HepG2 (cell line): ENCODE measurements around the gene GIPC2. TPM values are rescaled to one million over a fixed set of nuclear protein-coding genes. Genes with fewer than 3 reads are reported as not detected.

Experiments
- ATAC-seq: fragments of 200-7000 bp; cut with Tn5 transposase; 3 replicates; pipeline ENCODE4 v1.9.1; 2020; ENCODE audit warnings: mild to moderate bottlenecking, moderate library complexity
- BruUV-seq: library from RNA; stranded (reverse); fragments of 400-500 nt; replicated peaks from 2 replicates; lab custom pipeline; 2021; lab: Mats Ljungman, UMichigan
- CTCF ChIA-PET: fragments of 300-600 bp; formaldehyde crosslinking; extraction: SDS; loops from one replicate; lab custom pipeline; 2021; ENCODE audit warnings: low total read pairs, inconsistent platforms, low intra/inter-chr PET ratio; lab: Yijun Ruan, JAX
- POLR2A ChIA-PET: fragments of 350-600 bp; sonication (Branson Sonifier 250); formaldehyde crosslinking; loops from one replicate; lab custom pipeline; 2020; ENCODE audit warnings: antibody characterized with exemption, inconsistent platforms; lab: Yijun Ruan, JAX
- DNase-seq: peaks from one replicate; pipeline ENCODE4 v3.0.0-alpha.2; 2015; ENCODE audit warnings: low spot score
- FAIRE-seq: peaks from 3 replicates; lab custom pipeline; 2011; peaks lifted over from hg19 to GRCh38; lab: Jason Lieb, UNC
- H2AFZ ChIP-seq: one replicate; pipeline ENCODE4 v1.6.1; 2011; ENCODE audit warnings: low read length, inconsistent platforms
- H3K27ac ChIP-seq: fragments of 300-600 bp; 3 replicates; pipeline ENCODE4 v1.8.0; 2011; ENCODE audit warnings: mixed run types, mild to moderate bottlenecking, mixed read lengths, low read length, inconsistent platforms; ENCODE audit not compliant: insufficient read depth; ENCODE audit errors: extremely low read length
- H3K27me3 ChIP-seq, 2 experiments: fragments of 200-600 bp in 1 of 2; 2 replicates in 1 of 2; 3 replicates in 1 of 2; pipeline versions ENCODE4 v1.6.0 to v1.8.0; 2011; ENCODE audit warnings: low read length in 2 of 2, mild to moderate bottlenecking in 2 of 2, moderate library complexity in 2 of 2, inconsistent platforms in 1 of 2; ENCODE audit not compliant: insufficient read depth in 2 of 2, control insufficient read depth in 1 of 2
- H3K36me3 ChIP-seq, 2 experiments: fragments of 200-600 bp in 1 of 2; replicated peaks in 1 of 2; 2 replicates in 1 of 2; 3 replicates in 1 of 2; pipeline versions ENCODE4 v1.5.1 to v1.8.0; 2011; ENCODE audit warnings: low read length in 2 of 2, inconsistent platforms in 1 of 2; ENCODE audit not compliant: insufficient read depth in 2 of 2, control insufficient read depth in 1 of 2
- H3K4me1 ChIP-seq: 2 replicates; pipeline ENCODE4 v1.5.1; 2012; ENCODE audit warnings: low read length, inconsistent platforms; ENCODE audit not compliant: insufficient read depth
- H3K4me2 ChIP-seq: 2 replicates; pipeline ENCODE4 v1.6.0; 2011; ENCODE audit warnings: low read depth, low read length, inconsistent platforms
- H3K4me3 ChIP-seq, 3 experiments: fragments of 200-600 bp in 1 of 3; sonication (generic), shearing (Covaris generic) in 1 of 3; replicated peaks in 1 of 3; 2 replicates each; pipeline ENCODE4 v1.5.1; 2011 to 2016; ENCODE audit warnings: low read length in 3 of 3, inconsistent platforms in 2 of 3, low read depth in 2 of 3, mild to moderate bottlenecking in 2 of 3, control low read depth in 1 of 3, mixed read lengths in 1 of 3; ENCODE audit not compliant: insufficient read depth in 1 of 3
- H3K79me2 ChIP-seq: one replicate; pipeline ENCODE4 v1.6.1; 2011; ENCODE audit warnings: low read length, inconsistent platforms; ENCODE audit not compliant: insufficient read depth
- H3K9ac ChIP-seq: 2 replicates; pipeline ENCODE4 v1.6.0; 2011; ENCODE audit warnings: mild to moderate bottlenecking, low read depth, low read length, inconsistent platforms; ENCODE audit not compliant: insufficient read depth
- H3K9me3 ChIP-seq: 2 replicates; pipeline ENCODE4 v1.5.1; 2012; ENCODE audit warnings: mild to moderate bottlenecking, low read length
- H4K20me1 ChIP-seq: 2 replicates; pipeline ENCODE4 v1.6.0; 2011; ENCODE audit warnings: inconsistent platforms, mild to moderate bottlenecking, low read length, moderate library complexity; ENCODE audit not compliant: insufficient read depth
- ARID4A ChIP-seq: sonication (generic); formaldehyde crosslinking; IDR thresholded peaks from 2 replicates; pipeline ENCODE4 v1.5.0; 2020; ENCODE audit warnings: mild to moderate bottlenecking, missing genetic modification reagents, borderline replicate concordance
- ATAD3A ChIP-seq: sonication (generic); formaldehyde crosslinking; IDR thresholded peaks from 2 replicates; pipeline ENCODE4 v1.4.0; 2020; ENCODE audit warnings: missing genetic modification reagents
- GZF1 ChIP-seq: sonication (generic); formaldehyde crosslinking; IDR thresholded peaks from 2 replicates; pipeline ENCODE4 v1.5.1; 2020; ENCODE audit warnings: mild to moderate bottlenecking, missing genetic modification reagents
- PTBP1 ChIP-seq: fragments of 200-400 bp; formaldehyde crosslinking; IDR thresholded peaks from 2 replicates; pipeline ENCODE4 v1.6.1; 2018; ENCODE audit warnings: low read length, low read depth; ENCODE audit not compliant: poor library complexity, severe bottlenecking
- RARG ChIP-seq: sonication (generic); formaldehyde crosslinking; IDR thresholded peaks from 2 replicates; pipeline ENCODE4 v1.4.0; 2020; ENCODE audit warnings: low read depth, mild to moderate bottlenecking, missing genetic modification reagents
- ZFAT ChIP-seq: sonication (generic); formaldehyde crosslinking; conservative IDR thresholded peaks from 2 replicates; pipeline ENCODE4 v1.8.1; 2023; ENCODE audit warnings: missing genetic modification reagents, inconsistent platforms
- ZNF317 ChIP-seq: sonication (generic); formaldehyde crosslinking; IDR thresholded peaks from 2 replicates; pipeline ENCODE4 v1.5.0; 2020; ENCODE audit warnings: mild to moderate bottlenecking, missing genetic modification reagents
- ZNF564 ChIP-seq: sonication (generic); formaldehyde crosslinking; IDR thresholded peaks from 2 replicates; pipeline ENCODE4 v1.8.1; 2023; ENCODE audit warnings: mild to moderate bottlenecking, missing genetic modification reagents
- ZNF781 ChIP-seq: sonication (generic); formaldehyde crosslinking; IDR thresholded peaks from 2 replicates; pipeline ENCODE4 v1.5.1; 2020; ENCODE audit warnings: borderline replicate concordance, mild to moderate bottlenecking, missing genetic modification reagents; ENCODE audit errors: not compliant biosample characterization
- ZNF850 ChIP-seq: sonication (generic); formaldehyde crosslinking; conservative IDR thresholded peaks from 2 replicates; pipeline ENCODE4 v1.9.0; 2021; ENCODE audit warnings: mild to moderate bottlenecking, missing genetic modification reagents
- WGBS: methylation state at CpG from one replicate; pipeline ENCODE4 v1.1.6; 2017; ENCODE audit warnings: low lambda C conversion rate; 5-methylcytosine and 5-hydroxymethylcytosine counted together
- in situ Hi-C: cut with HindIII; loops from 2 replicates; pipeline ENCODE4 v1.10.0; 2017; ENCODE audit warnings: low pct_unique_long_range_greater_than_20kb; ENCODE audit not compliant: extremely low pct_ligation_motif_present
- intact Hi-C: fragments of 100-400 bp; cut with micrococcal nuclease; formaldehyde crosslinking; loops from one replicate; pipeline ENCODE4 v1.10.0; 2022; ENCODE audit not compliant: unreplicated experiment
- polyA plus RNA-seq, 8 experiments: library from polyadenylated mRNA; depleted of rRNA in 3 of 8; stranded (reverse) in 7 of 8; unstranded in 1 of 8; fragments of >200 nt; fragmentation: Illumina TruSeq in 4 of 8; extraction: Trizol in 4 of 8; gene quantifications; 2 replicates each; pipeline versions ENCODE4 v1.2.1 to v1.2.3, GENCODE V29; 2011 to 2016; ENCODE audit warnings: low read depth in 4 of 8, missing spikeins in 1 of 8, mixed read lengths in 1 of 8; ENCODE audit not compliant: insufficient read depth in 1 of 8
- total RNA-seq, 5 experiments: library from RNA; depleted of rRNA; stranded (reverse); fragments of >200 nt; fragmentation: Illumina TruSeq; extraction: Trizol; gene quantifications; 2 replicates each; pipeline ENCODE4 v1.2.3, GENCODE V29; 2016; ENCODE audit warnings: low read depth in 1 of 5
- TF ChIP-seq, protein P1 (sequence below): sonication (generic); formaldehyde crosslinking; IDR thresholded peaks from 2 replicates; pipeline ENCODE4 v1.4.0; 2020; ENCODE audit warnings: missing genetic modification reagents
- TF ChIP-seq, protein P2 (sequence below): sonication (generic); formaldehyde crosslinking; IDR thresholded peaks from 2 replicates; pipeline ENCODE4 v1.4.0; 2020; ENCODE audit warnings: missing genetic modification reagents

The GIPC2 gene
- total and polyA plus RNA-seq, 2 of the 13 experiments (the other 11 are each of a cell fraction or from before 2014, with no cell fraction given) = 6.1 to 21.6 TPM

DNA sequence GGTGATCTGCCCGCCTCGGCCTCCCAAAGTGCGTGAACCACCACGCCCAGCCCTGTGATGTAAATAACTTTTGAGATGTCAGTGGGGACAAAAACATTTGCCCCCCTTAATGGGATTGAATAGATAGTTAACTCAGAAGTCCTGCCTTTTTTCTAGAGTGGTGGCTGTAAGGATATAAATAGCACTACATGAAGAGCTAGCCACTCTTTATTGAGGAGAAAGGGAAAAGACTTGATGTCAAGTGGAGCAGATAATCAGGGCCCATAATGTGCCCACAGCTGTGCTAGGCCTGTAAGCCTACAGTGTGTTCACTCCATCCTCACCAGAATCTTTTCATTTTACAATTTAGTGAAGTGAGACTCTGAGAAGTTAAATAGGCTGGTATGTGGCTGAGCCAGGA lies 3.6 kb downstream of the GIPC2 start:
- H3K4me2 ChIP-seq = no peak overlapping the region
- no peak overlapping the region for H3K9ac ChIP-seq
- no peak overlapping the region for H3K27ac ChIP-seq
- FAIRE-seq (no peak), DNase-seq (no peak), ATAC-seq (no peak)
- H4K20me1 ChIP-seq = 0 out of 2 replicates have a peak, but pooled peaks cover 4% of the 10 kb centered on the region
- no peak overlapping the region for H2AFZ ChIP-seq
- H3K79me2 ChIP-seq = peaks cover 55% of the 10 kb centered on the region
- H3K4me3 ChIP-seq = no peak overlapping the region
- BruUV-seq = no TSS peak
- H3K9me3 ChIP-seq = no peaks in the 10 kb centered on the region
- in situ Hi-C loops (no loop called here), intact Hi-C loops (loop anchor here (5.0 kb wide), 1 partner anchor 63 kb away; no protein-coding TSS in a partner anchor)
- ChIA-PET POLR2A (interaction anchor here (1.2 kb wide), 1 partner anchor 71 kb away, joined by 3 read pairs; the partner anchor contains the start of gene FUBP1), CTCF (no interaction called here)
- no peaks in the 10 kb centered on the region; a peak in 1 of 5 replicates for H3K27me3 ChIP-seq
- 92% methylated on average over 4 of the region's 4 CpGs for WGBS
- peaks cover 34% of the 10 kb centered on the region for H3K4me1 ChIP-seq
- 0 out of 5 replicates have a peak, but pooled peaks cover 0 to 4% of the 10 kb centered on the region in 2 experiments for H3K36me3 ChIP-seq
- TF ChIP-seq ZNF850 (CRISPR knock-in tag) (no peak), ZNF317 (CRISPR knock-in tag) (no peak), RARG (CRISPR knock-in tag) (no peak), ARID4A (CRISPR knock-in tag) (no peak), ZNF564 (CRISPR knock-in tag) (no peak), ZFAT (CRISPR knock-in tag) (no peak), ZNF781 (CRISPR knock-in tag) (no peak), ATAD3A (no peak), PTBP1 (no peak), GZF1 (CRISPR knock-in tag) (no peak)
- TF ChIP-seq, protein P1, sequence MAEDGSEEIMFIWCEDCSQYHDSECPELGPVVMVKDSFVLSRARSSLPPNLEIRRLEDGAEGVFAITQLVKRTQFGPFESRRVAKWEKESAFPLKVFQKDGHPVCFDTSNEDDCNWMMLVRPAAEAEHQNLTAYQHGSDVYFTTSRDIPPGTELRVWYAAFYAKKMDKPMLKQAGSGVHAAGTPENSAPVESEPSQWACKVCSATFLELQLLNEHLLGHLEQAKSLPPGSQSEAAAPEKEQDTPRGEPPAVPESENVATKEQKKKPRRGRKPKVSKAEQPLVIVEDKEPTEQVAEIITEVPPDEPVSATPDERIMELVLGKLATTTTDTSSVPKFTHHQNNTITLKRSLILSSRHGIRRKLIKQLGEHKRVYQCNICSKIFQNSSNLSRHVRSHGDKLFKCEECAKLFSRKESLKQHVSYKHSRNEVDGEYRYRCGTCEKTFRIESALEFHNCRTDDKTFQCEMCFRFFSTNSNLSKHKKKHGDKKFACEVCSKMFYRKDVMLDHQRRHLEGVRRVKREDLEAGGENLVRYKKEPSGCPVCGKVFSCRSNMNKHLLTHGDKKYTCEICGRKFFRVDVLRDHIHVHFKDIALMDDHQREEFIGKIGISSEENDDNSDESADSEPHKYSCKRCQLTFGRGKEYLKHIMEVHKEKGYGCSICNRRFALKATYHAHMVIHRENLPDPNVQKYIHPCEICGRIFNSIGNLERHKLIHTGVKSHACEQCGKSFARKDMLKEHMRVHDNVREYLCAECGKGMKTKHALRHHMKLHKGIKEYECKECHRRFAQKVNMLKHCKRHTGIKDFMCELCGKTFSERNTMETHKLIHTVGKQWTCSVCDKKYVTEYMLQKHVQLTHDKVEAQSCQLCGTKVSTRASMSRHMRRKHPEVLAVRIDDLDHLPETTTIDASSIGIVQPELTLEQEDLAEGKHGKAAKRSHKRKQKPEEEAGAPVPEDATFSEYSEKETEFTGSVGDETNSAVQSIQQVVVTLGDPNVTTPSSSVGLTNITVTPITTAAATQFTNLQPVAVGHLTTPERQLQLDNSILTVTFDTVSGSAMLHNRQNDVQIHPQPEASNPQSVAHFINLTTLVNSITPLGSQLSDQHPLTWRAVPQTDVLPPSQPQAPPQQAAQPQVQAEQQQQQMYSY = no peak
- TF ChIP-seq, protein P2, sequence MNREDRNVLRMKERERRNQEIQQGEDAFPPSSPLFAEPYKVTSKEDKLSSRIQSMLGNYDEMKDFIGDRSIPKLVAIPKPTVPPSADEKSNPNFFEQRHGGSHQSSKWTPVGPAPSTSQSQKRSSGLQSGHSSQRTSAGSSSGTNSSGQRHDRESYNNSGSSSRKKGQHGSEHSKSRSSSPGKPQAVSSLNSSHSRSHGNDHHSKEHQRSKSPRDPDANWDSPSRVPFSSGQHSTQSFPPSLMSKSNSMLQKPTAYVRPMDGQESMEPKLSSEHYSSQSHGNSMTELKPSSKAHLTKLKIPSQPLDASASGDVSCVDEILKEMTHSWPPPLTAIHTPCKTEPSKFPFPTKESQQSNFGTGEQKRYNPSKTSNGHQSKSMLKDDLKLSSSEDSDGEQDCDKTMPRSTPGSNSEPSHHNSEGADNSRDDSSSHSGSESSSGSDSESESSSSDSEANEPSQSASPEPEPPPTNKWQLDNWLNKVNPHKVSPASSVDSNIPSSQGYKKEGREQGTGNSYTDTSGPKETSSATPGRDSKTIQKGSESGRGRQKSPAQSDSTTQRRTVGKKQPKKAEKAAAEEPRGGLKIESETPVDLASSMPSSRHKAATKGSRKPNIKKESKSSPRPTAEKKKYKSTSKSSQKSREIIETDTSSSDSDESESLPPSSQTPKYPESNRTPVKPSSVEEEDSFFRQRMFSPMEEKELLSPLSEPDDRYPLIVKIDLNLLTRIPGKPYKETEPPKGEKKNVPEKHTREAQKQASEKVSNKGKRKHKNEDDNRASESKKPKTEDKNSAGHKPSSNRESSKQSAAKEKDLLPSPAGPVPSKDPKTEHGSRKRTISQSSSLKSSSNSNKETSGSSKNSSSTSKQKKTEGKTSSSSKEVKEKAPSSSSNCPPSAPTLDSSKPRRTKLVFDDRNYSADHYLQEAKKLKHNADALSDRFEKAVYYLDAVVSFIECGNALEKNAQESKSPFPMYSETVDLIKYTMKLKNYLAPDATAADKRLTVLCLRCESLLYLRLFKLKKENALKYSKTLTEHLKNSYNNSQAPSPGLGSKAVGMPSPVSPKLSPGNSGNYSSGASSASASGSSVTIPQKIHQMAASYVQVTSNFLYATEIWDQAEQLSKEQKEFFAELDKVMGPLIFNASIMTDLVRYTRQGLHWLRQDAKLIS = no peak
